Measurements from ENCODE around the gene TNK2.

DNA sequence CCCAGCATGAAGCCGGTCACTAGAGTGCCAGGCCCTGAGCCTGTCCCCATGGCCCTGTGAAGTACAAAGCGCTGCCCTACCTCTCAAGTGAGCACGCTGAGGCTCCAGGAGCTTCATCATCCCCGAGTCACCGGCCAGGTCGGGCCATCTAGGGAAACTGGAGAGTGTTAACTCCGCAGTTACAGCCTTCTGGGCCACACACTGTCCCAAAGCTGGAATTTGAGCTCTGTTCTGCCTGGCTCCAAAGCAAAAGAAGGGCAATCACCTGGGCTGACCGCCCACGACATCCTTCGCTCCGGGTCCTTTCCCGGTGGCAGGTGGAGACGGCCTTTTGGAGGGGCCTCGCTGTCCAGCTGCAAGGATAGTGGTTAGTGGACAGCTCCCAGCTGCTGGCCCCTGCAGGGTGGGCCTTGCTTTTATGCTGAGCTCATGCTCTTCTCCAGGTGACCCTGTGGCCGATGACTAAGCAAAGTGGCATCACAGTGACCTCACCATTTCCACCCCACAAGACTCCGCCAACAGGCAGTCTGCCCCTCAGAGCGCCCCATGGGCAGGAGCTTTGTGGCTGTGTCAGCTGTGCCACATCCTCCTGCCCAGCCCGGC is 93.1 kb downstream of the TNK2 start:
- TF ChIP-seq EZH2 (IDR thresholded peaks at IDR 0.05; ENCODE audit: insufficient read depth, poor library complexity, severe bottlenecking): no peak
- no peak for TF ChIP-seq EZH2phosphoT487 (IDR thresholded peaks at IDR 0.05; ENCODE audit: insufficient read depth, low read depth)

Measured in GM23248 (cell line).